Uterus (tissue), 2 donors: ENCODE results near the gene FAM78A.

Experiments used
- CTCF ChIP-seq, 4 experiments: fragments of 200-600 bp in 2 of 4; fragments of 450-650 bp in 2 of 4; sonication (generic) in 2 of 4; IDR thresholded peaks; one replicate each; pipeline ENCODE4 v1.5.1; 2016 to 2019; ENCODE audit warnings: antibody characterized with exemption in 4 of 4, mild to moderate bottlenecking in 2 of 4, moderate library complexity in 1 of 4
- POLR2A ChIP-seq, 2 donors: fragments of 450-650 bp; IDR thresholded peaks; one replicate each; pipeline ENCODE4 v1.6.1; 2016; ENCODE audit warnings: antibody characterized with exemption in 2 of 2, mild to moderate bottlenecking in 1 of 2, moderate library complexity in 1 of 2

GRCh38 chr9:131258186-131258585 is 18.1 kb downstream of the FAM78A start:
- TF ChIP-seq POLR2A (IDR thresholded peaks at IDR 0.05) = no peak
- TF ChIP-seq CTCF (IDR thresholded peaks at IDR 0.05) = no peak
